B cell (primary cell): ENCODE results near the gene TLCD2. TPM values are rescaled to one million over a fixed set of nuclear protein-coding genes. Genes with fewer than 3 reads are reported as not detected.
"Not testable (repeated sequence)": the region's sequence is repeated elsewhere in the genome, so short reads cannot be mapped to it uniquely, and the experiment has no call there.

Experiments used
- ATAC-seq: fragments of 200-7000 bp; cut with Tn5 transposase; one replicate; pipeline ENCODE4 v1.10.0; 2021; ENCODE audit warnings: low read depth, mild to moderate bottlenecking, moderate number of reproducible peaks, moderate library complexity
- CTCF ChIA-PET: fragments of 350-600 bp; sonication (Branson Sonifier 250); formaldehyde crosslinking; loops from one replicate; lab custom pipeline; 2021; ENCODE audit warnings: antibody characterized with exemption, inconsistent platforms; lab: Charles Lee
- POLR2A ChIA-PET: fragments of 350-600 bp; sonication (Branson Sonifier 250); formaldehyde crosslinking; loops from one replicate; lab custom pipeline; 2021; ENCODE audit warnings: antibody characterized with exemption; lab: Charles Lee
- DNase-seq: peaks from one replicate; pipeline ENCODE4 v3.0.0; 2013
- H2AFZ ChIP-seq: 2 replicates; pipeline ENCODE4 v1.6.1; 2012; ENCODE audit warnings: mild to moderate bottlenecking, low read depth, low read length; ENCODE audit not compliant: insufficient read depth, poor library complexity, severe bottlenecking
- H3K27ac ChIP-seq, 2 donors: 1 replicate in 1 of 2; 2 replicates in 1 of 2; pipeline ENCODE4 v1.5.1; 2012 to 2013; ENCODE audit warnings: low read length in 2 of 2, mild to moderate bottlenecking in 2 of 2, moderate library complexity in 1 of 2
- H3K27me3 ChIP-seq, 4 experiments: fragments of 200-600 bp in 1 of 4; sonication (generic) in 1 of 4; replicated peaks in 1 of 4; 1 replicate in 2 of 4; 2 replicates in 2 of 4; pipeline versions ENCODE4 v1.6.1 to v1.7.0; 2013 to 2016; ENCODE audit warnings: low read length in 3 of 4, mild to moderate bottlenecking in 2 of 4, mixed read lengths in 1 of 4, moderate library complexity in 1 of 4; ENCODE audit not compliant: insufficient read depth in 4 of 4, control insufficient read depth in 3 of 4; ENCODE audit errors: control extremely low read depth in 1 of 4
- H3K36me3 ChIP-seq, 2 experiments: replicated peaks in 1 of 2; 1 replicate in 1 of 2; 2 replicates in 1 of 2; pipeline versions ENCODE4 v1.6.1 to v1.7.1; 2013; ENCODE audit warnings: low read length in 1 of 2; ENCODE audit not compliant: insufficient read depth in 2 of 2, control insufficient read depth in 1 of 2; ENCODE audit errors: control extremely low read depth in 1 of 2, extremely low read depth in 1 of 2
- H3K4me1 ChIP-seq, 2 donors: fragments of 200-600 bp in 1 of 2; sonication (generic) in 1 of 2; 1 replicate in 1 of 2; 2 replicates in 1 of 2; pipeline versions ENCODE4 v1.5.1 to v1.6.1; 2013 to 2017; ENCODE audit warnings: low read length in 2 of 2; ENCODE audit not compliant: control insufficient read depth in 2 of 2, insufficient read depth in 2 of 2
- H3K4me2 ChIP-seq: replicated peaks from 2 replicates; pipeline ENCODE3; 2012; ENCODE audit warnings: mild to moderate bottlenecking, low read depth, low read length; ENCODE audit not compliant: poor library complexity, severe bottlenecking
- H3K4me3 ChIP-seq, 5 experiments: fragments of 200-600 bp in 1 of 5; sonication (generic) in 1 of 5; 1 replicate in 3 of 5; 2 replicates in 2 of 5; pipeline versions ENCODE4 v1.5.1 to v1.7.0; 2011 to 2016; ENCODE audit warnings: low read length in 4 of 5, mild to moderate bottlenecking in 4 of 5, low read depth in 2 of 5, control low read depth in 1 of 5, moderate library complexity in 1 of 5; ENCODE audit not compliant: insufficient read depth in 1 of 5; ENCODE audit errors: control extremely low read depth in 1 of 5, extremely low read depth in 1 of 5
- H3K79me2 ChIP-seq: fragments of 200-600 bp; sonication (generic); one replicate; pipeline ENCODE4 v1.6.0; 2016; ENCODE audit warnings: low read length; ENCODE audit not compliant: control insufficient read depth, insufficient read depth
- H3K9ac ChIP-seq: fragments of 200-600 bp; sonication (generic); 2 replicates; pipeline ENCODE4 v1.6.1; 2017; ENCODE audit warnings: mild to moderate bottlenecking, low read length, moderate library complexity
- H3K9me3 ChIP-seq, 3 donors: one replicate each; pipeline versions ENCODE4 v1.6.1 to v1.7.1; 2013; ENCODE audit warnings: low read length in 2 of 3; ENCODE audit not compliant: control insufficient read depth in 2 of 3, insufficient read depth in 1 of 3; ENCODE audit errors: control extremely low read depth in 1 of 3
- H4K20me1 ChIP-seq: 2 replicates; pipeline ENCODE4 v1.6.0; 2012; ENCODE audit warnings: mild to moderate bottlenecking, low read length; ENCODE audit not compliant: insufficient read depth, control insufficient read depth, poor library complexity, severe bottlenecking
- H3K27ac Mint-ChIP-seq: one replicate; pipeline ENCODE4 v1.8.0; 2021; ENCODE audit warnings: mixed read lengths
- H3K27me3 Mint-ChIP-seq: one replicate; pipeline ENCODE4 v1.8.0; 2021; ENCODE audit warnings: mixed read lengths
- H3K4me1 Mint-ChIP-seq: one replicate; pipeline ENCODE4 v1.8.0; 2021; ENCODE audit warnings: mixed read lengths
- H3K4me3 Mint-ChIP-seq: one replicate; pipeline ENCODE4 v1.8.0; 2021; ENCODE audit warnings: mixed read lengths
- H3K9me3 Mint-ChIP-seq: one replicate; pipeline ENCODE4 v1.8.0; 2022; ENCODE audit warnings: mixed read lengths; ENCODE audit not compliant: insufficient read depth
- CTCF ChIP-seq: fragments of 200-600 bp; IDR thresholded peaks from one replicate; pipeline ENCODE4 v1.8.0; 2022; ENCODE audit warnings: antibody characterized with exemption, mild to moderate bottlenecking
- EZH2 ChIP-seq: IDR thresholded peaks from 2 replicates; pipeline ENCODE4 v1.6.1; 2012; ENCODE audit warnings: borderline replicate concordance, low read depth, mild to moderate bottlenecking, moderate library complexity, low read length; ENCODE audit not compliant: insufficient read depth, poor library complexity, severe bottlenecking
- WGBS: methylation state at CpG from one replicate; pipeline ENCODE4 v1.1.5; 2013; ENCODE audit warnings: missing lambda C conversion rate; ENCODE audit not compliant: insufficient coverage; 5-methylcytosine and 5-hydroxymethylcytosine counted together
- intact Hi-C: fragments of 100-400 bp; cut with micrococcal nuclease; formaldehyde crosslinking; loops from one replicate; pipeline ENCODE4 v1.10.0; 2022
- polyA plus RNA-seq: library from polyadenylated mRNA; depleted of rRNA; stranded (reverse); fragments of >200 nt; gene quantifications from 2 replicates; pipeline ENCODE4 v1.2.3, GENCODE V29; 2012
- total RNA-seq, 2 donors: library from RNA; stranded (reverse); fragments of 120-200 nt in 1 of 2; gene quantifications; 1 replicate in 1 of 2; 2 replicates in 1 of 2; pipeline versions ENCODE4 v1.2.3 to v1.2.4, GENCODE V29; 2013 to 2022

Gene TLCD2
- total and polyA plus RNA-seq, 2 donors (not counting 1 experiment from before 2014, with no cell fraction given) = 0.03 TPM; not detected in 1

- peaks cover 11% of the 10 kb centered on the region for H3K4me1 Mint-ChIP-seq
Measured at GRCh38 chr17:1709403-1709951, 700 bp downstream of the TLCD2 start.

GRCh38 chr17:1708791-1709346, 1.3 kb downstream of the TLCD2 start:
- not testable (repeated sequence) for H3K4me2 ChIP-seq
- POLR2A ChIA-PET = interaction anchor here (0.5 to 1.0 kb wide), 2 partner anchors 11 to 946 kb away, joined by 3 read pairs; no protein-coding TSS in a partner anchor
- peaks cover 56% of the 10 kb centered on the region for H3K27me3 Mint-ChIP-seq

More at GRCh38 chr17:1709403-1709951, 700 bp downstream of the TLCD2 start:
- Histone ChIP-seq H3K27me3 (peaks cover 0 to 66% (median 26%) of the 10 kb centered on the region in 4 experiments), H3K9me3 (peaks cover 0 to 13% (median 0%) of the 10 kb centered on the region in 3 donors), H4K20me1 (peaks cover 5% of the 10 kb centered on the region), H2AFZ (no peak overlapping the region), H3K27ac (no peak overlapping the region), H3K9ac (no peak overlapping the region), H3K4me1 (peaks cover 21% of the 10 kb centered on the region in 2 donors), H3K79me2 (no peaks in the 10 kb centered on the region), H3K4me3 (peak overlapping the region in 3 of 5 experiments; percentile 43 to 64 (median 51)), H3K4me2 (peak overlapping the region; percentile 98), H3K36me3 (no peaks in the 10 kb centered on the region)
- Mint-ChIP-seq H3K9me3 (no peaks in the 10 kb centered on the region), H3K27ac (no peak overlapping the region), H3K27me3 (peaks cover 61% of the 10 kb centered on the region), H3K4me3 (peak overlapping the region; percentile 60)
- ChIA-PET POLR2A (interaction anchor here (0.5 to 1.0 kb wide), 2 partner anchors 10 to 945 kb away, joined by 3 read pairs; no protein-coding TSS in a partner anchor), CTCF (interaction anchor here (1.6 kb wide), 1 partner anchor 40 kb away, joined by 3 read pairs; no protein-coding TSS in a partner anchor)
- intact Hi-C loops = no loop called here
- WGBS = 8% methylated on average over 6 of the region's 16 CpGs
- DNase-seq (peak; percentile 20), ATAC-seq (no peak)
- no peak for TF ChIP-seq EZH2
- TF ChIP-seq CTCF = no peak

More at GRCh38 chr17:1708791-1709346, 1.3 kb downstream of the TLCD2 start:
- H2AFZ ChIP-seq, H3K9me3 Mint-ChIP-seq, ATAC-seq, H3K4me3 ChIP-seq, DNase-seq, H3K36me3 ChIP-seq, H3K4me1 Mint-ChIP-seq, CTCF ChIA-PET, H3K27ac Mint-ChIP-seq, H4K20me1 ChIP-seq, H3K79me2 ChIP-seq, H3K9ac ChIP-seq, intact Hi-C loops, H3K27ac ChIP-seq: not testable (repeated sequence)
- Histone ChIP-seq H3K4me1 (peaks cover 16% of the 10 kb centered on the region in 2 donors), H3K9me3 (peaks cover 0 to 13% (median 0%) of the 10 kb centered on the region in 3 donors), H3K27me3 (peaks cover 0 to 60% (median 24%) of the 10 kb centered on the region in 4 experiments)
- no CpG with 5 or more reads among the region's 10 CpGs for WGBS
- peak overlapping the region; percentile 58 for H3K4me3 Mint-ChIP-seq
